ENCODE results near the gene PLEKHF1.

Gene PLEKHF1

GRCh38 chr19:29672933-29673336 lies 7.7 kb downstream of the PLEKHF1 start:
- no peaks in the 10 kb centered on the region for H3K36me3 ChIP-seq (replicated peaks; ENCODE audit: insufficient read depth, low read length)
- H3K9me3 ChIP-seq (replicated peaks; ENCODE audit: insufficient read depth, low read length), result no peaks in the 10 kb centered on the region
- DNase-seq, result no peak
- H3K4me3 ChIP-seq (ENCODE audit: low read length), result no peak overlapping the region
- no peaks in the 10 kb centered on the region for H3K9me2 ChIP-seq (replicated peaks; ENCODE audit: insufficient read depth, low read length)
- H3K79me2 ChIP-seq (ENCODE audit: low read length), result no peaks in the 10 kb centered on the region
- TF ChIP-seq EZH2 (optimal IDR thresholded peaks at IDR 0.05; ENCODE audit: low read depth, low read length), result no peak
- no peak for TF ChIP-seq CTCF (IDR thresholded peaks at IDR 0.05; ENCODE audit: low read length)
- no peak for TF ChIP-seq EZH2phosphoT487 (IDR thresholded peaks at IDR 0.05; ENCODE audit: low read length)
- no peak overlapping the region for H3K27ac ChIP-seq (ENCODE audit: low read length)
- no peak overlapping the region for H3K4me2 ChIP-seq (ENCODE audit: low read depth, low read length)
- H3K4me1 ChIP-seq (ENCODE audit: low read length), result no peaks in the 10 kb centered on the region
- H3F3A ChIP-seq (ENCODE audit: insufficient read depth, low read length), result no peaks in the 10 kb centered on the region
- H4K20me1 ChIP-seq (ENCODE audit: insufficient read depth, low read length), result no peaks in the 10 kb centered on the region
- H3K27me3 ChIP-seq (replicated peaks; ENCODE audit: insufficient read depth, low read length), result no peaks in the 10 kb centered on the region
- no peak overlapping the region for H3K9ac ChIP-seq (ENCODE audit: low read length)
- H2AFZ ChIP-seq (ENCODE audit: low read length), result no peak overlapping the region

GRCh38 chr19:29673451-29674371 lies 8.4 kb downstream of the PLEKHF1 start:
- Histone ChIP-seq H3K27me3 (replicated peaks; ENCODE audit: insufficient read depth, low read length) (no peaks in the 10 kb centered on the region), H3K9ac (ENCODE audit: low read length) (no peak overlapping the region), H3K4me3 (ENCODE audit: low read length) (no peak overlapping the region), H3K27ac (ENCODE audit: low read length) (no peak overlapping the region), H3K4me2 (ENCODE audit: low read depth, low read length) (no peak overlapping the region), H3K4me1 (ENCODE audit: low read length) (no peaks in the 10 kb centered on the region), H3K9me2 (replicated peaks; ENCODE audit: insufficient read depth, low read length) (no peaks in the 10 kb centered on the region), H3K36me3 (replicated peaks; ENCODE audit: insufficient read depth, low read length) (no peaks in the 10 kb centered on the region), H4K20me1 (ENCODE audit: insufficient read depth, low read length) (no peaks in the 10 kb centered on the region), H2AFZ (ENCODE audit: low read length) (no peak overlapping the region), H3K9me3 (replicated peaks; ENCODE audit: insufficient read depth, low read length) (no peaks in the 10 kb centered on the region), H3F3A (ENCODE audit: insufficient read depth, low read length) (no peaks in the 10 kb centered on the region), H3K79me2 (ENCODE audit: low read length) (no peaks in the 10 kb centered on the region)
- DNase-seq, result no peak
- no peak for TF ChIP-seq CTCF (IDR thresholded peaks at IDR 0.05; ENCODE audit: low read length)
- TF ChIP-seq EZH2 (optimal IDR thresholded peaks at IDR 0.05; ENCODE audit: low read depth, low read length), result no peak
- no peak for TF ChIP-seq EZH2phosphoT487 (IDR thresholded peaks at IDR 0.05; ENCODE audit: low read length)

- Histone ChIP-seq H3K4me3 (ENCODE audit: low read length) (no peak overlapping the region), H3K79me2 (ENCODE audit: low read length) (no peaks in the 10 kb centered on the region), H3F3A (ENCODE audit: insufficient read depth, low read length) (no peaks in the 10 kb centered on the region), H3K4me2 (ENCODE audit: low read depth, low read length) (no peak overlapping the region), H3K27ac (ENCODE audit: low read length) (no peak overlapping the region), H3K9me2 (replicated peaks; ENCODE audit: insufficient read depth, low read length) (no peaks in the 10 kb centered on the region), H2AFZ (ENCODE audit: low read length) (no peak overlapping the region), H3K4me1 (ENCODE audit: low read length) (no peaks in the 10 kb centered on the region), H3K36me3 (replicated peaks; ENCODE audit: insufficient read depth, low read length) (no peaks in the 10 kb centered on the region), H3K27me3 (replicated peaks; ENCODE audit: insufficient read depth, low read length) (no peaks in the 10 kb centered on the region), H3K9me3 (replicated peaks; ENCODE audit: insufficient read depth, low read length) (no peaks in the 10 kb centered on the region), H4K20me1 (ENCODE audit: insufficient read depth, low read length) (no peaks in the 10 kb centered on the region), H3K9ac (ENCODE audit: low read length) (no peak overlapping the region)
- DNase-seq, result no peak
- no peak for TF ChIP-seq EZH2 (optimal IDR thresholded peaks at IDR 0.05; ENCODE audit: low read depth, low read length)
- TF ChIP-seq CTCF (IDR thresholded peaks at IDR 0.05; ENCODE audit: low read length), result no peak
- no peak for TF ChIP-seq EZH2phosphoT487 (IDR thresholded peaks at IDR 0.05; ENCODE audit: low read length)
Observed at GRCh38 chr19:29674374-29675119, 9.3 kb downstream of the PLEKHF1 start.
